GM19240 (cell line): Measurements from ENCODE around the gene HBZ.
"Not testable (repeated sequence)": the region's sequence is repeated elsewhere in the genome, so short reads cannot be mapped to it uniquely, and the experiment has no call there.

ENCODE experiments used
- DNase-seq: peaks from one replicate; pipeline ENCODE4 v3.0.0; 2011; ENCODE audit warnings: low spot score; ENCODE audit not compliant: insufficient read length

The HBZ gene

GRCh38 chr16:164134-164823, 11.8 kb downstream of the HBZ start:
- not testable (repeated sequence) for DNase-seq

GRCh38 chr16:164827-165538, 12.5 kb downstream of the HBZ start:
- DNase-seq: no peak

- DNase-seq: no peak
Observed at GRCh38 chr16:165539-166374, 13.3 kb downstream of the HBZ start, which contains the start of gene HBM. TSS of gene HBM (plus strand) at chr16:165978. CDS start at chr16:165998, 20 bp downstream.

GRCh38 chr16:166375-167121, 14.1 kb downstream of the HBZ start:
- no peak for DNase-seq

- DNase-seq: no peak
Observed at GRCh38 chr16:167122-167690, 14.8 kb downstream of the HBZ start.

- DNase-seq: no peak
Observed at GRCh38 chr16:168424-168823, 16.0 kb downstream of the HBZ start.

- DNase-seq: no peak
Observed at GRCh38 chr16:169014-169413, 16.6 kb downstream of the HBZ start.

GRCh38 chr16:170088-170507, 17.7 kb downstream of the HBZ start:
- DNase-seq: not testable (repeated sequence)

GRCh38 chr16:170788-171187, 18.3 kb downstream of the HBZ start:
- no peak for DNase-seq

- DNase-seq: not testable (repeated sequence)
Observed at GRCh38 chr16:172374-172941, 20.0 kb downstream of the HBZ start, which contains the start of gene HBA2. TSS of gene HBA2 (plus strand) at chr16:172876. CDS start at chr16:172913, 37 bp downstream.

GRCh38 chr16:173211-173854, 20.9 kb downstream of the HBZ start:
- DNase-seq: not testable (repeated sequence)

- DNase-seq: not testable (repeated sequence)
Observed at GRCh38 chr16:173928-174769, 21.7 kb downstream of the HBZ start.

- DNase-seq: no peak
Observed at GRCh38 chr16:175011-175949, 22.8 kb downstream of the HBZ start.

- DNase-seq: not testable (repeated sequence)
Observed at GRCh38 chr16:176006-176405, 23.6 kb downstream of the HBZ start.

- DNase-seq: not testable (repeated sequence)
Observed at GRCh38 chr16:176477-177382, 24.3 kb downstream of the HBZ start, which contains the start of gene HBA1. TSS of gene HBA1 (plus strand) at chr16:176680. CDS start at chr16:176717, 37 bp downstream.

GRCh38 chr16:177394-177822, 25.0 kb downstream of the HBZ start:
- DNase-seq: no peak
